ENCODE results near the gene MAPKAP1.
"Not testable (repeated sequence)": the region's sequence is repeated elsewhere in the genome, so short reads cannot be mapped to it uniquely, and the experiment has no call there.

The MAPKAP1 gene

DNA sequence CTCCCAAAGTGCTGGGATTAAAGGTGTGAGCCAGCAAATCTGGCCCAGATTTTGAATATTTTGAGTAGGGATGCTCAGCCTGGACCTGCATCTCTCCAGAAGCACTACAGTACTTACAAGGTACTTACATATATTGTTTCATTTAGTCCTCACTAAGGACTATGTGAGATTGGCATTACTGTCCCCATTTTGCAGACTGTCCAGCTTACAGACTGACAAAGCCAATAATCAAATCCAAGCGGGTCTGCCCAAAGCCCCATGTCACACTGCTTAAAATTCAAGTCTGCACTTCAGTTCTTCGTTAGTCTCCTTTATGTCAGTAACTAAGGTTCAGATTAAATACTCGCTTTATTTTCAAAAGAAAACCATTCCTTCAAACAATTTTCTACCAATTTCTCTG is 7.1 kb downstream of the MAPKAP1 start:
- TF ChIP-seq, protein P1, sequence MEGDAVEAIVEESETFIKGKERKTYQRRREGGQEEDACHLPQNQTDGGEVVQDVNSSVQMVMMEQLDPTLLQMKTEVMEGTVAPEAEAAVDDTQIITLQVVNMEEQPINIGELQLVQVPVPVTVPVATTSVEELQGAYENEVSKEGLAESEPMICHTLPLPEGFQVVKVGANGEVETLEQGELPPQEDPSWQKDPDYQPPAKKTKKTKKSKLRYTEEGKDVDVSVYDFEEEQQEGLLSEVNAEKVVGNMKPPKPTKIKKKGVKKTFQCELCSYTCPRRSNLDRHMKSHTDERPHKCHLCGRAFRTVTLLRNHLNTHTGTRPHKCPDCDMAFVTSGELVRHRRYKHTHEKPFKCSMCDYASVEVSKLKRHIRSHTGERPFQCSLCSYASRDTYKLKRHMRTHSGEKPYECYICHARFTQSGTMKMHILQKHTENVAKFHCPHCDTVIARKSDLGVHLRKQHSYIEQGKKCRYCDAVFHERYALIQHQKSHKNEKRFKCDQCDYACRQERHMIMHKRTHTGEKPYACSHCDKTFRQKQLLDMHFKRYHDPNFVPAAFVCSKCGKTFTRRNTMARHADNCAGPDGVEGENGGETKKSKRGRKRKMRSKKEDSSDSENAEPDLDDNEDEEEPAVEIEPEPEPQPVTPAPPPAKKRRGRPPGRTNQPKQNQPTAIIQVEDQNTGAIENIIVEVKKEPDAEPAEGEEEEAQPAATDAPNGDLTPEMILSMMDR (IDR thresholded peaks at IDR 0.05; ENCODE audit: insufficient read depth, low read length): no peak
- TF ChIP-seq SPI1 (IDR thresholded peaks at IDR 0.05; ENCODE audit: borderline replicate concordance, low read depth) (no peak), GABPA (IDR thresholded peaks at IDR 0.05; ENCODE audit: low read depth) (no peak), POLR2AphosphoS5 (IDR thresholded peaks at IDR 0.05; ENCODE audit: low read depth) (no peak)
- TF ChIP-seq, protein P2, sequence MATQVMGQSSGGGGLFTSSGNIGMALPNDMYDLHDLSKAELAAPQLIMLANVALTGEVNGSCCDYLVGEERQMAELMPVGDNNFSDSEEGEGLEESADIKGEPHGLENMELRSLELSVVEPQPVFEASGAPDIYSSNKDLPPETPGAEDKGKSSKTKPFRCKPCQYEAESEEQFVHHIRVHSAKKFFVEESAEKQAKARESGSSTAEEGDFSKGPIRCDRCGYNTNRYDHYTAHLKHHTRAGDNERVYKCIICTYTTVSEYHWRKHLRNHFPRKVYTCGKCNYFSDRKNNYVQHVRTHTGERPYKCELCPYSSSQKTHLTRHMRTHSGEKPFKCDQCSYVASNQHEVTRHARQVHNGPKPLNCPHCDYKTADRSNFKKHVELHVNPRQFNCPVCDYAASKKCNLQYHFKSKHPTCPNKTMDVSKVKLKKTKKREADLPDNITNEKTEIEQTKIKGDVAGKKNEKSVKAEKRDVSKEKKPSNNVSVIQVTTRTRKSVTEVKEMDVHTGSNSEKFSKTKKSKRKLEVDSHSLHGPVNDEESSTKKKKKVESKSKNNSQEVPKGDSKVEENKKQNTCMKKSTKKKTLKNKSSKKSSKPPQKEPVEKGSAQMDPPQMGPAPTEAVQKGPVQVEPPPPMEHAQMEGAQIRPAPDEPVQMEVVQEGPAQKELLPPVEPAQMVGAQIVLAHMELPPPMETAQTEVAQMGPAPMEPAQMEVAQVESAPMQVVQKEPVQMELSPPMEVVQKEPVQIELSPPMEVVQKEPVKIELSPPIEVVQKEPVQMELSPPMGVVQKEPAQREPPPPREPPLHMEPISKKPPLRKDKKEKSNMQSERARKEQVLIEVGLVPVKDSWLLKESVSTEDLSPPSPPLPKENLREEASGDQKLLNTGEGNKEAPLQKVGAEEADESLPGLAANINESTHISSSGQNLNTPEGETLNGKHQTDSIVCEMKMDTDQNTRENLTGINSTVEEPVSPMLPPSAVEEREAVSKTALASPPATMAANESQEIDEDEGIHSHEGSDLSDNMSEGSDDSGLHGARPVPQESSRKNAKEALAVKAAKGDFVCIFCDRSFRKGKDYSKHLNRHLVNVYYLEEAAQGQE (IDR thresholded peaks at IDR 0.05; ENCODE audit: insufficient replicate concordance, low read depth): no peak
- Histone ChIP-seq H3K27ac (replicated peaks) (no peak overlapping the region), H3K4me3 (replicated peaks; ENCODE audit: insufficient read depth, low read length) (no peak overlapping the region), H3K27me3 (ENCODE audit: insufficient read depth, poor library complexity, severe bottlenecking) (no peaks in the 10 kb centered on the region)
- DNase-seq (ENCODE audit: low read depth in 1 of 2, low spot score in 1 of 2): no peak

DNA sequence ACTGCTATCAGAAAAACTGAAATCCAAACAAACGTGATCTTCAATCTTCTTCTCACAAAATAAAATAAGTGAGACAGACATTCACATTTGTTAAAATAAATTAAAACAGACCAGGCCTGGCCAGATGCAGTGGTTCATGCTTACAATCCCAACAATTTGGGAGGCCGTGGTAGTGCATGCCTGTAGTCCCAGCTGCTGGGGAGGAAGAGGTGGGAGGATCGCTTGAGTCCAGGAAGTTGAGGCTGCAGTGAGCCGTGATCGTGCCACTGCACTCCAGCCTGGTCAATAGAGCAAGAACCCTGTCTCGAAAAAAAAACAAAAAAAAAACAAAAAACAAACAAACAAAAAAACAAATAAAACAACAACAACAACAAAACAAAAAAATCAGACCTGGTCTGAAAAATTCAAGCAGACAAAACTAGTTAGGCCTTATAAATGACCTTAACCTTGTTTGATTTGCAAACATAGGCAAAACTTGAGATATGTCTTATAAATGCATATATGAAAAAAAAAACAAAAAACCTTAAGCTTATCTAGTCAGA is 10.8 kb downstream of the MAPKAP1 start:
- H3K27ac ChIP-seq (replicated peaks): no peak overlapping the region
- TF ChIP-seq POLR2AphosphoS5 (IDR thresholded peaks at IDR 0.05; ENCODE audit: low read depth): no peak
- DNase-seq (ENCODE audit: low read depth in 1 of 2, low spot score in 1 of 2): peak in 1 of 2 experiments; percentile 12

DNA sequence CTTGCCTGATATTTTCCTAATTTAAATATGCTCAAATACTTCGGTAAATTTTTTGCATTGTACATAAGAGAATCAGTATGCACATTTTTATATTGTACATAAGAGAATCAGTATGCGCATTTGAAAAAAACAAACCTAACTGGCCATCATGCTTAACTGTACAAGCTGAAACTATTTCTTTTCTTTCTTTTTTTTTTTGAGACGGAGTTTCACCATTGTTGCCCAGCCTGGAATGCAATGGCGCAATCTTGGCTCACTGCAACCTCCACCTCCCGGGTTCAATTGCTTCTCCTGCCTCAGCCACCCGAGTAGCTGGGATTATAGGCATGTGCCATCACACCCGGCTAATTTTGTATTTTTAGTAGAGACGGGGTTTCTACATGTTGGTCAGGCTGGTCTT is 11.5 kb downstream of the MAPKAP1 start:
- H3K27me3 ChIP-seq (ENCODE audit: insufficient read depth, poor library complexity, severe bottlenecking); H3K4me3 ChIP-seq (replicated peaks; ENCODE audit: insufficient read depth, low read length); DNase-seq (ENCODE audit: low read depth in 1 of 2, low spot score in 1 of 2); H3K27ac ChIP-seq (replicated peaks): not testable (repeated sequence)

More for the DNA sequence above, 10.8 kb downstream of the MAPKAP1 start:
- Histone ChIP-seq H3K27me3 (ENCODE audit: insufficient read depth, poor library complexity, severe bottlenecking) (no peaks in the 10 kb centered on the region), H3K4me3 (replicated peaks; ENCODE audit: insufficient read depth, low read length) (no peak overlapping the region)

DNA sequence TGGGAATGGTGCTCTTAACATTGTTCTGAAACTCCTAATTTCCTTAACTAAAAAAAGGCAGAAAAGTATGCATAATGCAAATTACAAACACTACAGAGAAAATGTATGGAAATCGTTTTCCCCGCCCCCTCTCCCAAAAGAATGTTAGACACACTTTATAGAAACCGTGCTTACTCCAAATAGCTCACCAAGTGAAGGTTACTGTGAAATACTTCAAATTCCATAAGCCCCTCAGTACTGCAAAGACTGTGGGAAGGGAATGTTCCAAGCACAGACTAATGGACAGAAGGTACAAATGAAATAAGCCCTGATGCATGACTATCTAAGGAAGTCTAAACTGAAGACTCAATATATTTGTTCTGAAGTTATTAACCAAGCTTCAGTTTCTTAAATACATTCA is 12.5 kb downstream of the MAPKAP1 start:
- no peak overlapping the region for H3K4me3 ChIP-seq (replicated peaks; ENCODE audit: insufficient read depth, low read length)
- no peak for DNase-seq (ENCODE audit: low read depth in 1 of 2, low spot score in 1 of 2)
- no peak overlapping the region for H3K27ac ChIP-seq (replicated peaks)
- H3K27me3 ChIP-seq (ENCODE audit: insufficient read depth, poor library complexity, severe bottlenecking): no peaks in the 10 kb centered on the region
- TF ChIP-seq POLR2AphosphoS5 (IDR thresholded peaks at IDR 0.05; ENCODE audit: low read depth) (no peak), GABPA (IDR thresholded peaks at IDR 0.05; ENCODE audit: low read depth) (no peak), SPI1 (IDR thresholded peaks at IDR 0.05; ENCODE audit: borderline replicate concordance, low read depth) (no peak)
- TF ChIP-seq, protein P1 (IDR thresholded peaks at IDR 0.05; ENCODE audit: insufficient read depth, low read length): no peak
- TF ChIP-seq, protein P2 (IDR thresholded peaks at IDR 0.05; ENCODE audit: insufficient replicate concordance, low read depth): no peak

DNA sequence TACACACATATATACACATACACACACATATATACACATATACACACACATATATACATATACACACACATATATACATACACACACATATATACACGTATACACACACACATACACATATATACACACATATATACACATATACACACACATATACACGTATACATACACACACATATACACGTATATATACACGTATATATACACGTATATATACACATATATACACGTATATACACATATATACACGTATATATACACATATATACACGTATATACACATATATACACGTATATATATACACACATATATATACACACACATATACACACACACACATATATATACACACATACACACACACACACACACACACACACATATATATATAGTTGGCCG is 13.5 kb downstream of the MAPKAP1 start:
- H3K27ac ChIP-seq (replicated peaks); H3K27me3 ChIP-seq (ENCODE audit: insufficient read depth, poor library complexity, severe bottlenecking); DNase-seq (ENCODE audit: low read depth in 1 of 2, low spot score in 1 of 2); H3K4me3 ChIP-seq (replicated peaks; ENCODE audit: insufficient read depth, low read length): not testable (repeated sequence)

Measured in HL-60 (cell line).